ENCODE measurements around the gene EWSR1.

GRCh38 chr22:29288837-29289236 is 20.8 kb downstream of the EWSR1 start:
- no peak for TF ChIP-seq CTCF (IDR thresholded peaks at IDR 0.05; ENCODE audit: extremely low read depth in 1 of 2, insufficient read depth in 1 of 2, low read depth in 1 of 2, low read length in 2 of 2)
- TF ChIP-seq MYC (IDR thresholded peaks at IDR 0.05; ENCODE audit: low read depth, low read length), result no peak
- TF ChIP-seq MAX (IDR thresholded peaks at IDR 0.05; ENCODE audit: insufficient read depth, insufficient read length), result no peak
- no peak for TF ChIP-seq POLR2A (IDR thresholded peaks at IDR 0.05; ENCODE audit: low read depth, low read length)

Measured in endothelial cell of umbilical vein (primary cell).